Measurements from ENCODE around the gene SLC35F3.
"Not testable (repeated sequence)": the region's sequence is repeated elsewhere in the genome, so short reads cannot be mapped to it uniquely, and the experiment has no call there.

The SLC35F3 gene

DNA sequence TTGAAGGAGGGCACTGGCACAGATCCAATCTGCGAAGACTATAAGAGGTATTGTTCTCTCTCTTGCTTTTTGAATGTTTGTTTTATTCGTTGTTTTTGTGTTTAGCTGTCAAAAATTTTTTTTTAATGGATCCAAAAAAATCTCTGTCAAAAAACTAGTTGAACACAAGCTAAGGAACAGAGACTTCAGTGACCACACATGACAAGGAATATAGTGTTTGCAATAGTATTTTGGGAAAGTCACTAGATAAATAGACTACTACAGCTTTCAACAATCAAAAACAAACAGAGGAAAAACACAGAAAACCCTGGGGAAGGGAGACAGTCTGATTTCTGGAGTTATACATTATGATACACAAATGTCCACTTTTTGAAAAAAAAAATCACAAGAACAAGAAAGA, 431.9 kb downstream of the SLC35F3 start:
- in situ Hi-C loops (cut with MboI; ENCODE audit: low sequenced_read_pairs), result no loop called here

GRCh38 chr1:234337233-234337632, 432.8 kb downstream of the SLC35F3 start:
- in situ Hi-C loops (cut with MboI; ENCODE audit: low sequenced_read_pairs), result no loop called here

DNA sequence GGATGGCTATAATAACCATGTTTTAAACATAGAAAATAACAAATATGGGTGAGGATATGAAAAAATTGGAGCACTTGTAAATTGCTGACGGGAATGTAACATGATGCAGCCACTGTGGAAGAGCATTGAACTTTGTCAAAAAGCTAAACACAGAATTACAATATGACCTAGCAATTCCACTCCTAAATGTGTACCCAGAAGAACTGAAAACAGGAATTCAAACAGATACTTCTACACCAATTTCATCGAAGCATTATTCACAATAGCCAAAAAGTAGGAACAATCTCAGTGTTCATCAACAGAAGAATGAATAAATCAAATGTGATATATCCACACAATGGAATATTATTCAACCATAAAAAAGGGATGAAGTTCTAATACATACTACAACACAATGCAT, 436.1 kb downstream of the SLC35F3 start:
- in situ Hi-C loops (cut with MboI; ENCODE audit: low sequenced_read_pairs), result no loop called here

- in situ Hi-C loops (cut with MboI; ENCODE audit: low sequenced_read_pairs), result no loop called here
Observed at GRCh38 chr1:234342774-234343173, 438.3 kb downstream of the SLC35F3 start.

GRCh38 chr1:234345237-234345636, 440.8 kb downstream of the SLC35F3 start:
- in situ Hi-C loops (cut with MboI; ENCODE audit: low sequenced_read_pairs), result no loop called here

- in situ Hi-C loops (cut with MboI; ENCODE audit: low sequenced_read_pairs), result no loop called here
Observed at GRCh38 chr1:234348964-234349363, 444.5 kb downstream of the SLC35F3 start.

- in situ Hi-C loops (cut with MboI; ENCODE audit: low sequenced_read_pairs), result no loop called here
Observed at GRCh38 chr1:234355782-234356510, 451.5 kb downstream of the SLC35F3 start.

DNA sequence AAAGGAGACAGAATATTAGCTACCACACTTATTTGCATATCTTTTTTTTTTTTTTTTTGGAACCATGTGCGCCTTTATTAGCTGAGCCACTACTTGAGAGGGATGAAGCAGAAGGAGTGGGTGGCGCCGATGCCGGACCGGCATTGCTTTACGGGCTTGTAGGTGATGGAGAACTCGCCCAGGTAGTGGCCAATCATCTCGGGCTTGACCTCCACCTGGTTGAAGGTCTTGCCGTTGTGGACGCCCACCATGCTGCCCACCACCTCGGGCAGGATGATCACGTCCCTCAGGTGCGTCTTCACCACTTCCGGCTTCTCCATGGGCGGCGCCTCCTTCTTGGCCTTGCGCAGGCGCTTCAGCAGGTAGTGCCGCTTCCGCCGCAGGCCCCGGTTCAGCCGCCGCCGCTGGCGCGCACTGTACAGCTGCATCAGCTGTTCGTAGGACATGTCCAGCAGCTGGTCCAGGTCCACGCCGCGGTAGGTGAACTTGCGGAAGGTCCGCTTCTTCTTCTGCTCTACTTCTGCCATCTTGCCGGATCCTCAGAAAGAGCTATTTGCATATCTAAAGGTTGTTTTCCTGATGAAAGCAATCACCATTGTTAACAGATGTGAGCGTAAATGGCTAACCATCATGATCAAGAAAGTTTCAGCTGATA, 452.3 kb downstream of the SLC35F3 start:
- in situ Hi-C loops (cut with MboI; ENCODE audit: low sequenced_read_pairs), result not testable (repeated sequence)

DNA sequence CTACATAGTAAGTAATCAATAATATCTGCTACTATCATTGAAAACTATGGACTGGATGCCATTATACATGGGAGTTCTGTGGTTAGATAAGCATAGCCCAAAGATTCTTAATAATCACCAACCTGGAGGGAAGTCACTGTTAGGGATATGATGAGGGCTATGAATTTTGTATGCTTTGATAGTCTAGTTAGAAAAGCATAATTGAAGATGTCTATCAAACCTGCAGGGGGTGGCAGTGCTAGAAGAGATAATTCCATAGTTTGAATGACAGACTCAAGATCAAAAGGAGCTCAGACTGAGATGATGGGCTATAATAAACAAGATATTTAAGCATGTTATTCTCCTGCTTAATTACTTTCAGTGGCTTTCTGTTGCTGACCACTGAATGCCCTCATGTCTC, 453.4 kb downstream of the SLC35F3 start:
- in situ Hi-C loops (cut with MboI; ENCODE audit: low sequenced_read_pairs), result no loop called here

GRCh38 chr1:234361102-234361603, 456.7 kb downstream of the SLC35F3 start:
- in situ Hi-C loops (cut with MboI; ENCODE audit: low sequenced_read_pairs), result no loop called here

GRCh38 chr1:234362558-234362957, 458.1 kb downstream of the SLC35F3 start:
- in situ Hi-C loops (cut with MboI; ENCODE audit: low sequenced_read_pairs), result no loop called here

DNA sequence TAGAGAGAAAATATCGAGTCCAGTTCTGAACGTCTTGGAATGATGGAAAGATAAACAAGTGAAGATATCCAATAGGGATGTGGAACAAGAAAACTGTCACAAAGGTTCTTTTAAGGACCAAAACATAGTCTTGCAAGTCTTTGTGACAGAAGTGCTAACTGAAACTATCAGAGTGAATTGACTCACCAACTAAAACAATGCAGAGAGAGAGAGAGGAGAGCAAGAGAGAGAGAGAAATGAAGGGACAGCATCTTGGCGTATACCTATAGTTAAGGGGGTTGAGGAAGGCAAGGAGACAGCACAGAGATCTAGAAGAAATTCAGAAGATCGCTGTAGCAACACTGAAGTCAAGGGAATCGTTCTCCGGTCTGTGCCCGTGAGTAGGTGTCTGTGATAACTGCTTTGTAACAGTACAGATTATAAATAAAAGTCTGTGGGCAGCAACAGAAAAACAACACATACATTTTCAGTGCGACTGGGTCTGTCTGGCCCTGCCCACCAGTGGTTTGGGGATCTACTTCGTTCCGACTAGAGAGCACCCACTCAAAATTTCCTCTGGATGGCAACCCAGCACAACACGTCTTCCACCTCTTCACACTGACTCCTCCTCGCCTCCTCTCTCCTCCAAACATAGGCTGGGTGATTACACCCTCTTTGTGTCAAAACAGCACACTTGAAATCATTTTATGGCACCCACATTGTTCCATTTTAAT, 464.0 kb downstream of the SLC35F3 start:
- in situ Hi-C loops (cut with MboI; ENCODE audit: low sequenced_read_pairs), result no loop called here

DNA sequence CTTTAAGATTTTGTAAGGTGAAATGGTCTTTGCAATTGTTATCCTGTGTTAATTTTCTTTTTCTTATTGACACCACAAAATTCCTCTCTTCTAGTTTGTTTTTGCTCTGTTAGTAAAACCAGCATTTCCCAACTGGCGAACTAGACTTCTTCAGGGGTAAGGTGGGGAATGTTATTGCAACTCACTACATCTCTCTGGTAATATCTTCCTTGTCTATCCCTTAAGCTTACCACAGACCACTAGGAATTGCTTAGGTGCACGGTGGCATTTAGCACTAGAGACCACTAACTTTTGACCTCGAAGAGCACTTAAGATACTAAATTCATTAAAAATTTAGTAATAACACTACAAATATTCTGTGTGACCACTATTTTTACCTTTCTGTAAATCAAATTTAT, 464.6 kb downstream of the SLC35F3 start:
- in situ Hi-C loops (cut with MboI; ENCODE audit: low sequenced_read_pairs), result no loop called here

- in situ Hi-C loops (cut with MboI; ENCODE audit: low sequenced_read_pairs), result no loop called here
Observed at GRCh38 chr1:234369784-234370183, 465.3 kb downstream of the SLC35F3 start.

DNA sequence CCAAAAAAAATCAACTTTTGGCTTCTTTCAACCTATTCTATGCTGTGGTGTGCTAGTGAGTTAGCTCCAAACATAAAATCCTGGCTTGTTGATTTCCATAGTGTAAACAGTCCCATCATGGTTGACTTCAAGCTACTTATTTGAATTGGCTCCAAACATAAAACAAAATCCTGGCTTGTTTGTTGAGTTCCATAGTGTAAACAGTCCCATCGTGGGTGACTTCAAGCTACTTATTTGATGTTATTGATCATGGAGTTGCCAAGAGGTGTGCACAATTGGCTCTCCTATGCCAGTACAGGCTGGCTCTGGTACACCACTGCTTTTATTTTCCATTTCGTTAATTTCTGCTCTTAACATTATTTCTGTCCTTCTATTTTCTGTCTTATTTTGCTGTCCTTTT, 466.9 kb downstream of the SLC35F3 start:
- in situ Hi-C loops (cut with MboI; ENCODE audit: low sequenced_read_pairs), result no loop called here

GRCh38 chr1:234372011-234372757, 467.7 kb downstream of the SLC35F3 start:
- in situ Hi-C loops (cut with MboI; ENCODE audit: low sequenced_read_pairs), result no loop called here

- in situ Hi-C loops (cut with MboI; ENCODE audit: low sequenced_read_pairs), result no loop called here
Observed at GRCh38 chr1:234373064-234373958, 468.8 kb downstream of the SLC35F3 start, which contains the start of gene COA6. COA6 (plus strand) TSS chr1:234373456; CDS start chr1:234373467, 11 bp downstream.

GRCh38 chr1:234373959-234374254, 469.4 kb downstream of the SLC35F3 start:
- in situ Hi-C loops (cut with MboI; ENCODE audit: low sequenced_read_pairs), result no loop called here

Measured in HL-60/S4 treated with phorbol 12-myristate 13-acetate at 8.2 ng/mL for 4 days and 3 days (cell line).